Measurements from ENCODE around the gene GUK1.

Gene GUK1

GRCh38 chr1:228139931-228140723 lies at the start of gene GUK1:
GUK1 (plus strand) TSS chr1:228140279; CDS start chr1:228140303, 24 bp downstream.
- peak; percentile 100 for DNase-seq (ENCODE audit: low read depth in 3 of 3)

GRCh38 chr1:228090613-228091081 lies 49.4 kb upstream of the GUK1 start:
- DNase-seq (ENCODE audit: low read depth in 3 of 3) = no peak

GRCh38 chr1:228091084-228091483 lies 49.0 kb upstream of the GUK1 start:
- no peak for DNase-seq (ENCODE audit: low read depth in 3 of 3)

GRCh38 chr1:228092342-228093049 lies 47.6 kb upstream of the GUK1 start:
- DNase-seq (ENCODE audit: low read depth in 3 of 3) = no peak

GRCh38 chr1:228093050-228093906 lies 46.8 kb upstream of the GUK1 start:
- no peak for DNase-seq (ENCODE audit: low read depth in 3 of 3)

- DNase-seq (ENCODE audit: low read depth in 3 of 3) = no peak
These were observed 45.6 kb upstream of the GUK1 start for GRCh38 chr1:228094432-228095016.

- DNase-seq (ENCODE audit: low read depth in 3 of 3) = no peak
These were observed 44.9 kb upstream of the GUK1 start for GRCh38 chr1:228095161-228095560.

- DNase-seq (ENCODE audit: low read depth in 3 of 3) = no peak
These were observed 44.1 kb upstream of the GUK1 start for GRCh38 chr1:228095938-228096337.

- no peak for DNase-seq (ENCODE audit: low read depth in 3 of 3)
These were observed 43.4 kb upstream of the GUK1 start for GRCh38 chr1:228096416-228097332.

- no peak for DNase-seq (ENCODE audit: low read depth in 3 of 3)
These were observed 42.6 kb upstream of the GUK1 start for GRCh38 chr1:228097333-228098081.

- no peak for DNase-seq (ENCODE audit: low read depth in 3 of 3)
These were observed 41.7 kb upstream of the GUK1 start for GRCh38 chr1:228098323-228098931.

- no peak for DNase-seq (ENCODE audit: low read depth in 3 of 3)
These were observed 40.7 kb upstream of the GUK1 start for GRCh38 chr1:228099331-228099732.

GRCh38 chr1:228100822-228101613 lies 39.1 kb upstream of the GUK1 start:
- no peak for DNase-seq (ENCODE audit: low read depth in 3 of 3)

GRCh38 chr1:228101614-228101993 lies 38.5 kb upstream of the GUK1 start:
- no peak for DNase-seq (ENCODE audit: low read depth in 3 of 3)

- peak in 1 of 3 experiments; percentile 55 for DNase-seq (ENCODE audit: low read depth in 3 of 3)
These were observed 37.9 kb upstream of the GUK1 start for GRCh38 chr1:228101994-228102790.

GRCh38 chr1:228102791-228103620 lies 37.1 kb upstream of the GUK1 start, which contains the start of gene C1orf35:
C1orf35 (minus strand) TSS chr1:228103325; CDS start chr1:228103227, 98 bp downstream.
- DNase-seq (ENCODE audit: low read depth in 3 of 3) = peak; percentile 87 to 95 (median 94)

Measured in stimulated activated CD4-positive, alpha-beta T cell treated with anti-CD3 and anti-CD28 coated beads, TNF-alpha, amount 100 ng/mL, for 24 hours (primary cell).